ENCODE results near the gene KBTBD13.
"Not testable (repeated sequence)": the region's sequence is repeated elsewhere in the genome, so short reads cannot be mapped to it uniquely, and the experiment has no call there.

The KBTBD13 gene

GRCh38 chr15:65069779-65070546 is 6.6 kb upstream of the KBTBD13 start:
- Mint-ChIP-seq H3K27ac (no peak overlapping the region), H3K36me3 (ENCODE audit: low read depth) (no peaks in the 10 kb centered on the region), H3K4me1 (ENCODE audit: low read depth) (peaks cover 5% of the 10 kb centered on the region), H3K27me3 (ENCODE audit: low read depth) (peaks cover 41% of the 10 kb centered on the region), H3K9me3 (no peaks in the 10 kb centered on the region), H3K4me3 (no peak overlapping the region)
- no peak for DNase-seq (ENCODE audit: low spot score)

- Mint-ChIP-seq H3K9me3 (no peaks in the 10 kb centered on the region), H3K27me3 (ENCODE audit: low read depth) (peaks cover 33% of the 10 kb centered on the region), H3K36me3 (ENCODE audit: low read depth) (no peaks in the 10 kb centered on the region), H3K27ac (no peak overlapping the region), H3K4me3 (no peak overlapping the region), H3K4me1 (ENCODE audit: low read depth) (peaks cover 5% of the 10 kb centered on the region)
- no peak for DNase-seq (ENCODE audit: low spot score)
These were observed 5.2 kb upstream of the KBTBD13 start for GRCh38 chr15:65071381-65071811.

DNA sequence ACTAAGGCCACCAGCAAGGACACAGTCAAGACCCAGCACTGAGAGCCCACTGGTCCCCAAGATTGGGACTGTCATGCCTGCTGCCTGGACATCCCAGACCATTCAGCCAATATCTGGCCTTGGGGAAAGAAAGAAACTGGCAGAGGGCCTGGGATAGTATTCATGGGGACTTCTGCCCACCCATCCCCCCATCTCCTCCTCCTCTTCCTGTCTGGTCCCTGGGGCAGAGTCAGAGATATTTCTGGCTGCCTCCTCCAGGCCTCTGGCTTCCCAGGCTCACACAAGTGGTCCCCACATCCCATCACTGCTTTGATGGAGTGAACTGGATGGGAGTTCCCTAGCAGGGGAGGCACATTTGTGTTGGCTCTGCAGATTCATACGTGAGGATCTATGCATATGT is 4.5 kb upstream of the KBTBD13 start:
- no peaks in the 10 kb centered on the region for H3K36me3 Mint-ChIP-seq (ENCODE audit: low read depth)
- H3K4me1 Mint-ChIP-seq (ENCODE audit: low read depth) = peaks cover 5% of the 10 kb centered on the region
- no peak for DNase-seq (ENCODE audit: low spot score)
- H3K27ac Mint-ChIP-seq = no peak overlapping the region
- no peaks in the 10 kb centered on the region for H3K9me3 Mint-ChIP-seq
- H3K27me3 Mint-ChIP-seq (ENCODE audit: low read depth) = peaks cover 29% of the 10 kb centered on the region
- no peak overlapping the region for H3K4me3 Mint-ChIP-seq

GRCh38 chr15:65072617-65073016 is 3.9 kb upstream of the KBTBD13 start:
- no peaks in the 10 kb centered on the region for H3K9me3 Mint-ChIP-seq
- no peak for DNase-seq (ENCODE audit: low spot score)
- H3K27ac Mint-ChIP-seq = no peak overlapping the region
- no peaks in the 10 kb centered on the region for H3K36me3 Mint-ChIP-seq (ENCODE audit: low read depth)
- peaks cover 5% of the 10 kb centered on the region for H3K4me1 Mint-ChIP-seq (ENCODE audit: low read depth)
- H3K4me3 Mint-ChIP-seq = no peak overlapping the region
- H3K27me3 Mint-ChIP-seq (ENCODE audit: low read depth) = peaks cover 26% of the 10 kb centered on the region

DNA sequence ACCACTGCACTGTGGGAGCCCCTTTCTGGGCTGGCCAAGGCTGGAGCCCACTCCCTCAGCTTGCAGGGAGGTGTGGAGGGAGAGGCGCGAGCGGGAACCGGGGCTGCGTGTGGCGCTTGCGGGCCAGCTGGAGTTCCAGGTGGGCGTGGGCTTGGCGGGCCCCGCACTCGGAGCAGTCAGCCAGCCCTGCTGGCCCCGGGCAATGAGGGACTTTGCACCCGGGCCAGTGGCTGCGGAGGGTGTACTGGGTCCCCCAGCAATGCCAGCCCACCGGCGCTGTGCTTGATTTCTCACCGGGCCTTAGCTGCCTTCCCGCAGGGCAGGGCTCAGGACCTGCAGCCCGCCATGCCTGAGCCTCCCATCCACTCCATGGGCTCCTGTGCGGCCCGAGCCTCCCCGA is 1.6 kb upstream of the KBTBD13 start:
- H3K27me3 Mint-ChIP-seq (ENCODE audit: low read depth) = peaks cover 16% of the 10 kb centered on the region
- H3K36me3 Mint-ChIP-seq (ENCODE audit: low read depth); H3K27ac Mint-ChIP-seq; DNase-seq (ENCODE audit: low spot score); H3K4me1 Mint-ChIP-seq (ENCODE audit: low read depth); H3K4me3 Mint-ChIP-seq; H3K9me3 Mint-ChIP-seq: not testable (repeated sequence)

- not testable (repeated sequence) for H3K4me3 Mint-ChIP-seq; H3K36me3 Mint-ChIP-seq (ENCODE audit: low read depth); DNase-seq (ENCODE audit: low spot score); H3K4me1 Mint-ChIP-seq (ENCODE audit: low read depth); H3K9me3 Mint-ChIP-seq; H3K27ac Mint-ChIP-seq
- peaks cover 17% of the 10 kb centered on the region for H3K27me3 Mint-ChIP-seq (ENCODE audit: low read depth)
These were observed 745 bp upstream of the KBTBD13 start for GRCh38 chr15:65075607-65076395.

DNA sequence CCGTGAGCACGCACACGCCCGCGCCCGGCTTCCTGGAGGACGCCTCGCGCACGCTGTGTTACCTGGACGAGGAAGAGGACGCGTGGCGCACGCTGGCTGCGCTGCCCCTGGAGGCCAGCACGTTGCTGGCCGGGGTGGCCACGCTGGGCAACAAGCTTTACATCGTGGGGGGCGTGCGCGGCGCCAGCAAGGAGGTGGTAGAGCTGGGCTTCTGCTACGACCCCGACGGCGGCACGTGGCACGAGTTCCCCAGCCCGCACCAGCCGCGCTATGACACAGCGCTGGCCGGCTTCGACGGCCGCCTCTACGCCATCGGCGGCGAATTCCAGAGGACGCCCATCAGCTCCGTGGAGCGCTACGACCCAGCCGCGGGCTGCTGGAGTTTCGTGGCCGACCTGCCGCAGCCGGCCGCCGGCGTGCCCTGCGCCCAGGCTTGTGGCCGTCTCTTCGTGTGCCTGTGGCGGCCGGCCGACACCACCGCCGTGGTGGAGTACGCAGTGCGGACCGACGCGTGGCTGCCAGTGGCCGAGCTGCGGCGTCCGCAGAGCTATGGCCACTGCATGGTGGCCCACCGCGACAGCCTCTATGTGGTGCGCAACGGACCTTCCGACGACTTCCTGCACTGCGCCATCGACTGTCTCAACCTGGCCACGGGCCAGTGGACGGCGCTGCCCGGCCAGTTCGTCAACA is 890 bp downstream of the KBTBD13 start:
- no peak for DNase-seq (ENCODE audit: low spot score)
- Mint-ChIP-seq H3K27me3 (ENCODE audit: low read depth) (peaks cover 20% of the 10 kb centered on the region), H3K4me1 (ENCODE audit: low read depth) (peaks cover 7% of the 10 kb centered on the region), H3K9me3 (no peaks in the 10 kb centered on the region), H3K36me3 (ENCODE audit: low read depth) (no peaks in the 10 kb centered on the region), H3K4me3 (peak overlapping the region; percentile 15), H3K27ac (no peak overlapping the region)

DNA sequence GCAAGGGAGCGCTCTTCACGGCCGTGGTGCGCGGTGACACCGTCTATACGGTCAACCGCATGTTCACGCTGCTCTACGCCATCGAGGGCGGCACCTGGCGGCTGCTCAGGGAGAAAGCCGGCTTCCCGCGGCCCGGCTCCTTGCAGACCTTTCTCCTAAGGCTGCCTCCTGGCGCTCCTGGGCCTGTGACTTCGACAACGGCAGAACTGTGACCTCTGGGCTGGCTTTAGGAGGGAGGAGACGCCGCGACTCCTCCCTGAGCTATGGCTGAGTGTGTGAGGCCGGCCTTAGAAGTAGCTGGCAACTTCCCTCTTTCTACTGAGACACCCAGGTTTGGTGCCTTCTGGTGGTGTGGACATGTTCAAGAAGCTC is 1.4 kb downstream of the KBTBD13 start:
- H3K27me3 Mint-ChIP-seq (ENCODE audit: low read depth) = peaks cover 24% of the 10 kb centered on the region
- H3K4me3 Mint-ChIP-seq = peak overlapping the region; percentile 15
- peaks cover 12% of the 10 kb centered on the region for H3K4me1 Mint-ChIP-seq (ENCODE audit: low read depth)
- H3K9me3 Mint-ChIP-seq = no peaks in the 10 kb centered on the region
- H3K36me3 Mint-ChIP-seq (ENCODE audit: low read depth) = no peaks in the 10 kb centered on the region
- DNase-seq (ENCODE audit: low spot score) = peak; percentile 48
- H3K27ac Mint-ChIP-seq = no peak overlapping the region

DNA sequence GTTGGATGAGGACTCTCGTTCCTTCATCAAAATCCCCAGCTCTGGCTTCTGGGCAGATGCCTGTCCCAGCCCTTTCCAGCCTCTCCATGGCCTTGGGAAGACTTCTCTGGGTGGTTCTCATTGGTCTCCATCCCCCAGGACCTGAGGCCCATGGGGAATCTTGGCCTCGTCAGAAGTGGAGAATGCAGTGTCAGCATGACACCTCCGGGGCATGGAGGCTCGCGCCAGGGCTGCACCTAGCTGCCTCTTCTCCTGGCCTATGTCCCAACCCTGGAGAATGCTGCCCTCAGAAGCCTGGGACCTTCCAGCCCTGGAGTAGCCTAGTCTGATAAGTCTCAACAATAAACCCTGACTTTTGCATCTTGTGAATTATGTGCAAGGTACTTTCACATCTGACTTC is 3.0 kb downstream of the KBTBD13 start:
- Mint-ChIP-seq H3K4me1 (ENCODE audit: low read depth) (peaks cover 12% of the 10 kb centered on the region), H3K27ac (no peak overlapping the region), H3K36me3 (ENCODE audit: low read depth) (no peaks in the 10 kb centered on the region), H3K4me3 (no peak overlapping the region), H3K9me3 (no peaks in the 10 kb centered on the region), H3K27me3 (ENCODE audit: low read depth) (peaks cover 29% of the 10 kb centered on the region)
- no peak for DNase-seq (ENCODE audit: low spot score)

- Mint-ChIP-seq H3K4me1 (ENCODE audit: low read depth) (peaks cover 9% of the 10 kb centered on the region), H3K27ac (no peak overlapping the region), H3K4me3 (no peak overlapping the region), H3K36me3 (ENCODE audit: low read depth) (no peaks in the 10 kb centered on the region), H3K27me3 (ENCODE audit: low read depth) (peaks cover 27% of the 10 kb centered on the region), H3K9me3 (no peaks in the 10 kb centered on the region)
- DNase-seq (ENCODE audit: low spot score) = no peak
These were observed 4.7 kb downstream of the KBTBD13 start for GRCh38 chr15:65081270-65081669.

DNA sequence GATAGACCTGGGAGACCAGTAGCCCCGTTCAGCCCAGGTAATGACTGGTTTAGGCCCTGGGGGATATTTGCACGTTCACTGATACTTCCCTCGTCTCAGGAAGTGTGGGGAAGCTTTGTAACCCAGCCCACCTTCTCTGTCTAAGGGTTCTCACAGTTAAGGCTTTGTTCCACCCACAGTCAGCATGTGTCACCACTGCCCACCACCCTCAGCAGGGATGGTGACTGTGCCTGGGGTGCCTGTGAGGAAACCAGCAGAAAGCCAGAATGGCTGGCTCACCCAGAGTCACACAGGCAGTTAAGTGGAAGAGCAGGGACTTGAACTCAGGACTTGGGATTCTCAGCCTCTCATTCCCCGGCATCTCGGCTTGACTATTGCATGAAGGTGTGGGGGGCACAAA is 5.2 kb downstream of the KBTBD13 start:
- no peaks in the 10 kb centered on the region for H3K9me3 Mint-ChIP-seq
- peaks cover 25% of the 10 kb centered on the region for H3K27me3 Mint-ChIP-seq (ENCODE audit: low read depth)
- no peak overlapping the region for H3K4me3 Mint-ChIP-seq
- H3K4me1 Mint-ChIP-seq (ENCODE audit: low read depth) = peaks cover 9% of the 10 kb centered on the region
- DNase-seq (ENCODE audit: low spot score) = peak; percentile 15
- no peak overlapping the region for H3K27ac Mint-ChIP-seq
- no peaks in the 10 kb centered on the region for H3K36me3 Mint-ChIP-seq (ENCODE audit: low read depth)

GRCh38 chr15:65082303-65082953 is 5.9 kb downstream of the KBTBD13 start:
- H3K36me3 Mint-ChIP-seq (ENCODE audit: low read depth) = no peaks in the 10 kb centered on the region
- H3K27ac Mint-ChIP-seq = no peak overlapping the region
- H3K4me1 Mint-ChIP-seq (ENCODE audit: low read depth) = peaks cover 9% of the 10 kb centered on the region
- peak overlapping the region; percentile 10 for H3K4me3 Mint-ChIP-seq
- peaks cover 25% of the 10 kb centered on the region for H3K27me3 Mint-ChIP-seq (ENCODE audit: low read depth)
- H3K9me3 Mint-ChIP-seq = no peaks in the 10 kb centered on the region
- DNase-seq (ENCODE audit: low spot score) = peak; percentile 18

DNA sequence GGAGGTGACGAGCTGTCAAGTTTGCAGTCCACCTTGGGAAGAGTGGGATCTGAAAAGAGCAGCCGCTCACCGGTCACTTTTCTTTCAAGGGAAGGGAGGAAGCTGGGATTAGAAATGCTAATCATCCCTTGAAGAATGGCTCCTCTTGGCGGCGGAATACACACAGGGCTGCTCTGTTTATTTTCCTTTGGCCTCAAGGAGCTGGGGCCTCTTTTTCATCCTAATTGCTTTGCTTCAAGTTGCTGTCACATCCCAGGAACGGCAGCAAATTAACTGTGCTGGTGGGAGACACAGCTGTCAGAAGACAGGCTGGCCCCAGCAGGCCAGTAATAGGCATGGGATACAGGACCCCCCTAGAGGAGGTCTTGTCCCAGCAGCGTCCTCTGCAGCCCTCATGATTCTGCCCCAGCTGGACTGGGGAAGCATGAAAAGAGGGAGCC is 6.7 kb downstream of the KBTBD13 start:
- Mint-ChIP-seq H3K4me1 (ENCODE audit: low read depth) (peaks cover 8% of the 10 kb centered on the region), H3K4me3 (no peak overlapping the region), H3K36me3 (ENCODE audit: low read depth) (no peaks in the 10 kb centered on the region), H3K9me3 (no peaks in the 10 kb centered on the region), H3K27ac (no peak overlapping the region), H3K27me3 (ENCODE audit: low read depth) (peaks cover 19% of the 10 kb centered on the region)
- DNase-seq (ENCODE audit: low spot score) = no peak
